HepG2 (cell line): ENCODE results near the gene TAOK3. TPM values are rescaled to one million over a fixed set of nuclear protein-coding genes. Genes with fewer than 3 reads are reported as not detected.

Experiments used
- GZF1 ChIP-seq: sonication (generic); formaldehyde crosslinking; IDR thresholded peaks from 2 replicates; pipeline ENCODE4 v1.5.1; 2020; ENCODE audit warnings: mild to moderate bottlenecking, missing genetic modification reagents
- HES4 ChIP-seq: sonication (generic); formaldehyde crosslinking; IDR thresholded peaks from 2 replicates; pipeline ENCODE4 v1.9.0; 2021; ENCODE audit warnings: mild to moderate bottlenecking, missing genetic modification reagents, borderline replicate concordance
- HNF1B ChIP-seq: sonication (generic); formaldehyde crosslinking; IDR thresholded peaks from 2 replicates; pipeline ENCODE4 v1.5.1; 2020; ENCODE audit warnings: mild to moderate bottlenecking, moderate library complexity, missing genetic modification reagents
- KAT8 ChIP-seq: IDR thresholded peaks from 2 replicates; pipeline ENCODE4 v1.6.1; 2016; ENCODE audit warnings: missing genetic modification reagents, missing compliant biosample characterization
- MAZ ChIP-seq, 2 experiments: sonication (generic) in 1 of 2; formaldehyde crosslinking in 1 of 2; IDR thresholded peaks; 2 replicates each; pipeline versions ENCODE4 v1.5.0 to v1.6.1; 2012 to 2020; ENCODE audit warnings: low read depth in 2 of 2, mild to moderate bottlenecking in 2 of 2, borderline replicate concordance in 1 of 2, improper control_type of control experiment in 1 of 2, low read length in 1 of 2, missing genetic modification reagents in 1 of 2, moderate library complexity in 1 of 2
- MBNL3 ChIP-seq: fragments of 250-450 bp; sonication (Bioruptor Pico); conservative IDR thresholded peaks from 2 replicates; pipeline ENCODE4 v1.8.0; 2022; ENCODE audit warnings: mild to moderate bottlenecking, inconsistent platforms
- MEIS2 ChIP-seq: sonication (generic); formaldehyde crosslinking; IDR thresholded peaks from 2 replicates; pipeline ENCODE4 v1.9.0; 2021; ENCODE audit warnings: mild to moderate bottlenecking, missing genetic modification reagents
- NCOA2 ChIP-seq: sonication (generic); formaldehyde crosslinking; IDR thresholded peaks from 2 replicates; pipeline ENCODE4 v1.8.0; 2022; ENCODE audit warnings: inconsistent platforms
- NPAS2 ChIP-seq: sonication (generic); formaldehyde crosslinking; IDR thresholded peaks from 2 replicates; pipeline ENCODE4 v1.8.0; 2022; ENCODE audit warnings: mild to moderate bottlenecking, missing genetic modification reagents, borderline replicate concordance
- NRL ChIP-seq: sonication (generic); formaldehyde crosslinking; IDR thresholded peaks from 2 replicates; pipeline ENCODE4 v1.5.0; 2020; ENCODE audit warnings: missing genetic modification reagents, mild to moderate bottlenecking, moderate library complexity, borderline replicate concordance
- SMAD3 ChIP-seq: sonication (generic); formaldehyde crosslinking; IDR thresholded peaks from 2 replicates; pipeline ENCODE4 v1.4.0; 2020; ENCODE audit warnings: missing genetic modification reagents
- TEAD2 ChIP-seq: sonication (generic); formaldehyde crosslinking; IDR thresholded peaks from 2 replicates; pipeline ENCODE4 v1.9.0; 2021; ENCODE audit warnings: missing genetic modification reagents
- THAP11 ChIP-seq: IDR thresholded peaks from 2 replicates; pipeline ENCODE4 v1.6.1; 2016; ENCODE audit warnings: missing biosample characterization, missing genetic modification reagents
- THAP7 ChIP-seq: sonication (generic); formaldehyde crosslinking; IDR thresholded peaks from 2 replicates; pipeline ENCODE4 v1.8.1; 2023; ENCODE audit warnings: mild to moderate bottlenecking, missing genetic modification reagents
- ZBTB26 ChIP-seq: IDR thresholded peaks from 2 replicates; pipeline ENCODE4 v1.6.1; 2016; ENCODE audit warnings: missing compliant biosample characterization, missing genetic modification reagents, borderline replicate concordance
- ZBTB38 ChIP-seq: sonication (generic); formaldehyde crosslinking; IDR thresholded peaks from 2 replicates; pipeline ENCODE4 v1.5.1; 2020; ENCODE audit warnings: mild to moderate bottlenecking, missing genetic modification reagents
- ZFP36 ChIP-seq: fragments of 150-350 bp; IDR thresholded peaks from 2 replicates; pipeline ENCODE4 v1.6.1; 2018; ENCODE audit warnings: borderline replicate concordance, low read length, low read depth; ENCODE audit not compliant: partially characterized antibody
- ZNF274 ChIP-seq: sonication (generic); formaldehyde crosslinking; IDR thresholded peaks from 2 replicates; pipeline ENCODE4 v1.5.1; 2020; ENCODE audit warnings: mild to moderate bottlenecking, missing genetic modification reagents
- ZNF282 ChIP-seq: fragments of 450-650 bp; IDR thresholded peaks from 2 replicates; pipeline ENCODE4 v1.6.1; 2018; ENCODE audit not compliant: partially characterized antibody
- ZNF30 ChIP-seq: sonication (generic); formaldehyde crosslinking; IDR thresholded peaks from 2 replicates; pipeline ENCODE4 v1.5.0; 2020; ENCODE audit warnings: mild to moderate bottlenecking, missing genetic modification reagents
- ZNF34 ChIP-seq: sonication (generic); formaldehyde crosslinking; IDR thresholded peaks from 2 replicates; pipeline ENCODE4 v1.4.0; 2020; ENCODE audit warnings: mild to moderate bottlenecking, missing genetic modification reagents, borderline replicate concordance
- ZNF614 ChIP-seq: IDR thresholded peaks from 2 replicates; pipeline ENCODE4 v1.6.1; 2018; ENCODE audit warnings: missing biosample characterization, missing genetic modification reagents, inconsistent platforms, borderline replicate concordance
- ZNF644 ChIP-seq: IDR thresholded peaks from 2 replicates; pipeline ENCODE4 v1.6.1; 2016; ENCODE audit warnings: low read depth
- ZNF740 ChIP-seq: sonication (generic); formaldehyde crosslinking; IDR thresholded peaks from 2 replicates; pipeline ENCODE4 v1.4.0; 2020; ENCODE audit warnings: missing genetic modification reagents
- ZNF773 ChIP-seq: sonication (generic); formaldehyde crosslinking; IDR thresholded peaks from 2 replicates; pipeline ENCODE4 v1.4.0; 2020; ENCODE audit warnings: missing genetic modification reagents, borderline replicate concordance
- ZNF816 ChIP-seq: sonication (generic); formaldehyde crosslinking; IDR thresholded peaks from 2 replicates; pipeline ENCODE4 v1.8.0; 2022; ENCODE audit warnings: missing genetic modification reagents, mild to moderate bottlenecking, borderline replicate concordance
- ZSCAN30 ChIP-seq: sonication (generic); formaldehyde crosslinking; IDR thresholded peaks from 2 replicates; pipeline ENCODE4 v1.5.0; 2020; ENCODE audit warnings: mild to moderate bottlenecking, missing genetic modification reagents
- polyA plus RNA-seq, 8 experiments: library from polyadenylated mRNA; depleted of rRNA in 3 of 8; stranded (reverse) in 7 of 8; unstranded in 1 of 8; fragments of >200 nt; fragmentation: Illumina TruSeq in 4 of 8; extraction: Trizol in 4 of 8; gene quantifications; 2 replicates each; pipeline versions ENCODE4 v1.2.1 to v1.2.3, GENCODE V29; 2011 to 2016; ENCODE audit warnings: low read depth in 4 of 8, missing spikeins in 1 of 8, mixed read lengths in 1 of 8; ENCODE audit not compliant: insufficient read depth in 1 of 8
- total RNA-seq, 5 experiments: library from RNA; depleted of rRNA; stranded (reverse); fragments of >200 nt; fragmentation: Illumina TruSeq; extraction: Trizol; gene quantifications; 2 replicates each; pipeline ENCODE4 v1.2.3, GENCODE V29; 2016; ENCODE audit warnings: low read depth in 1 of 5

TAOK3 gene
- total and polyA plus RNA-seq, 2 of the 13 experiments (the other 11 are each of a cell fraction or from before 2014, with no cell fraction given): 10.4 to 12.3 TPM

GRCh38 chr12:118120579-118121363, 251.9 kb downstream of the TAOK3 start (continued):
- TF ChIP-seq MBNL3 (CRISPR knock-in tag) (no peak), HES4 (CRISPR knock-in tag) (no peak), TEAD2 (no peak), ZNF30 (CRISPR knock-in tag) (no peak), SMAD3 (CRISPR knock-in tag) (0 out of 2 replicates have a peak, but pooled peaks have one; percentile 45), NRL (CRISPR knock-in tag) (no peak), ZNF274 (CRISPR knock-in tag) (no peak), NCOA2 (CRISPR knock-in tag) (peak; percentile 78), ZNF773 (CRISPR knock-in tag) (no peak), ZNF614 (no peak), MAZ (IDR thresholded peaks at IDR 0.05; ENCODE audit: borderline replicate concordance, low read depth, low read length) (no peak), MAZ (CRISPR knock-in tag; IDR thresholded peaks at IDR 0.05; ENCODE audit: low read depth) (no peak), HNF1B (CRISPR knock-in tag) (peak; percentile 72; the same call in 1 of the 2 replicates), ZNF644 (CRISPR knock-in tag) (no peak), ZNF816 (CRISPR knock-in tag) (no peak), ZNF34 (no peak), MEIS2 (no peak), KAT8 (CRISPR knock-in tag) (no peak), ZFP36 (no peak), THAP11 (CRISPR knock-in tag) (peak; percentile 39; the same call in 1 of the 2 replicates), ZBTB26 (CRISPR knock-in tag) (peak; percentile 45; the same call in 1 of the 2 replicates), GZF1 (CRISPR knock-in tag) (no peak), ZNF740 (CRISPR knock-in tag) (no peak), ZBTB38 (CRISPR knock-in tag) (no peak), NPAS2 (CRISPR knock-in tag) (no peak), THAP7 (CRISPR knock-in tag) (no peak), ZSCAN30 (CRISPR knock-in tag) (no peak), ZNF282 (no peak)
